Stimulated activated CD4-positive, alpha-beta T cell treated with anti-CD3 and anti-CD28 coated beads, Interleukin-4, amount 100 ng/mL, for 1 hour (primary cell): ENCODE data around the gene MKS1.

ENCODE experiments used
- DNase-seq: peaks from one replicate; pipeline ENCODE4 v3.0.0-alpha.2; 2020

The MKS1 gene

GRCh38 chr17:58219007-58219788 lies at the start of gene MKS1:
MKS1 (minus strand) TSS chr17:58219255; CDS start chr17:58219230, 25 bp downstream.
- peak; percentile 96 for DNase-seq

- DNase-seq: no peak
Measured at GRCh38 chr17:58268326-58268725, 49.3 kb upstream of the MKS1 start.

DNA sequence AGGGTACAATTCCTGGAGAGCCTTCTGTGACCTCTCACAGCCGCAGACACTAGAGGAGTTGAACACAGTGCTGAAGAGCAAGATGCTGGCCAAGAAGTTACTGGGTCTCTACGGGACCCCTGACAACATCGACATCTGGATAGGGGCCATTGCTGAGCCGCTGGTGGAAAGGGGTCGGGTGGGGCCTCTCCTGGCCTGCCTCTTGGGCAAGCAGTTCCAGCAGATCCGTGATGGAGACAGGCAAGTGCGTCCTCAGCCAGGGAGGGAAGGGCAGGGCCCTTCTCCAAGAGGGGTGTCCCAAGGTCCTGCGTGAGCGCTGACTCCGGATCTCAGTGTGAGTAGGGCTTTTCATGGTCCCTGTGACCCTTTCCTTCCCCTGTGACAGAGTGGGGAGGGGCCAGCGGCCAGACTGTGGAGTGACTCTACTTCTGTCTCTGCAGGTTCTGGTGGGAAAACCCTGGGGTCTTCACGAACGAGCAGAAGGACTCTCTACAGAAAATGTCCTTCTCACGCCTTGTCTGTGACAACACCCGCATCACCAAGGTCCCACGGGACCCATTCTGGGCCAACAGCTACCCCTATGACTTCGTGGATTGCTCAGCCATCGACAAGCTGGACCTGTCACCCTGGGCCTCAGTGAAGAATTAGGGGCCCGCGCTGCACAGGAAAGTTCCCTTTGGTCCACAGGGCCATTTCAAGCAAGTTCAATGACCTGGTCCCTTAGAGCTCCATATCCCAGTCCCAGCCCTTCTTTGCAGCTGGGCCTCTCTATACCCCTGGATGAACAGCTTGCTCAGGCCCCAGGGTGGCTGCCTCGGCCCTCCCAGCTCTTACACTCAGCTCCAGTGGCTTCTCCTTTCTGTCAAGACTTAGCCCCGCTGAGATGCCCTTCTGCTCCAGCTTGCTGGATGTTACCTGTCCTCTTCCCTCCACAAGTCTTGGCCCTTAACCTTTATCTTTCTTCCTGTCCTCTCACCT lies 48.6 kb upstream of the MKS1 start:
- DNase-seq: no peak

- DNase-seq: no peak
Measured at GRCh38 chr17:58265902-58266875, 47.1 kb upstream of the MKS1 start.

- DNase-seq: no peak
Measured at GRCh38 chr17:58265271-58265670, 46.2 kb upstream of the MKS1 start.

DNA sequence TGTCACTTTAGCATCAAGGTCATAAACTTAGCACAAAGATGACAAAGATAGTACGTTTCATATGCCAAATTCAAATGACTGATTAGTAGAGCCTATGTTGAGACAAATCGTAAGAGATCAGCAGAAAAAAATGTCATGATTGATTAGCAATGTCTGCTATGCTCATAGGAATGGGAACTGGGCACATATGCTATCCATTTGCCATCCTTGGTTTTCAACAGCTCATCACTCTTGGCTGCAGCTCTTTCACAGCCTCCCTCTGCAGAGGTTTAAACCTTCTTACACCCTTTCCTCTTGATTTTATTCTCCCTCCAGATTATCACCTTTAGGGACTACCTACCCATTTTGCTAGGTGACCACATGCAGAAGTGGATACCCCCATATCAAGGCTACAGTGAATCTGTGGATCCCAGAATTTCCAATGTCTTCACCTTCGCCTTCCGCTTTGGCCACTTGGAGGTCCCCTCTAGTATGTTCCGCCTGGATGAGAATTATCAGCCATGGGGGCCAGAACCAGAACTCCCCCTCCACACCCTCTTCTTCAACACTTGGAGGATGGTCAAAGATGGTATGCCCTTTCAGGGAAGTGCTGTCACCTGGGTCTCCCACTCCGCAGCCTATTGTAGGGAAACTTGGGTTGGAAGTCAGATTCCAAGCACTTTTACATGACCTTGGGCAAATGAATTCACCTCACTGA lies 45.5 kb upstream of the MKS1 start:
- DNase-seq: no peak

DNA sequence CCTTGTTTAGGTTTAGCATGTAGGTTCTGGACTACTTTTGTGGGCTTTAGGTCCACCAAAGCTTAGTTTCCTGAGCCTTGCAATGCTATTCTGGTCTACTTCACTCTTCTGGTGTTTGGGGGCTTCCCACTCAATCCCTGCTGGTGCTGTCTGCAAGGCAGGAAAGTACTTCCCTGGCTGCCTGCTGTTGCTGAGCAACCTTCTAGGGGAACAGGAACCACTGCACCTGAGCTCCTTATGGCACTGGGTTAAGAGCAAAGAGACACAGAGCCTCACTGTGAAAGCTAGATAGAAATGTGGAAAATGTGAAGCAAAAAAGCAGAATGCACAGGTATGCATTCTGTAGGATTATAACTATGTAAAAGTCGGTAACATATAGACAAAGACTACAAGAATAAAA lies 44.7 kb upstream of the MKS1 start:
- no peak for DNase-seq

DNA sequence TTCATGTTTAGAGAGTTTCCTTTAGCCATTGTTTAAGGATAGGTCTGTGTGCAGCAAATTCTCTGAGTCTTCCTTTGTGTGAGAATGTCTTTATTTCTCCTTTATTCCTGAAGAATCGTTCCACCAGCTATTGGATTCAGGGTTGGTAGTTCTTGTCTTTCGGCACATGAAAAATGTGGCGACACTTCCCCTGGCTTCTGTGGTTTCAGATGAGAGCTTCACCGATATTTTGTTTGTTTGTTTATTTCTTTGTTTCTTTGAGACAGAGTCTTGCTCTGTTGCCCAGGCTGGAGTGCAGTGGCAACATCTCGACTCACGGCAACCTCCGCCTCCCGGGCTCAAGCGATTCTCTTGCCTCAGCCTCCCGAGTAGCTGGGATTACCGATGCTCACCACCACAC lies 43.1 kb upstream of the MKS1 start:
- no peak for DNase-seq

DNA sequence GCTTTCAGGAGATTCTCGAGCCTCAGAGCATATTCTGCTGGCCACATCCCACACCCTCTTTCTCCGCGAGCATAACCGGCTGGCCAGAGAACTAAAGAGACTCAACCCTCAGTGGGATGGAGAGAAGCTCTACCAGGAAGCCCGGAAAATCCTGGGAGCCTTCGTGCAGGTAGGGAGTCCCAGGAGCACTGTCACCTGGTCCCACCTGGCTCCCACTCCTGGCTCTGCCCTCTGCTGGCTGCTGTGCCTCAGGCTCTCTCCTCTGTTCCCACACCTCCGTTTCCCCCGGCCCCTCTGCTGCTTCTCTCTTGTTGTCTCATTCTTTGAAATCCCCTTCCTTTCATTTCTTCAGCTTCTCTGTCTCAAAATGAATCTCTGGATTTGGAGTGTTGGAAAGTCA lies 35.7 kb upstream of the MKS1 start:
- DNase-seq: no peak

DNA sequence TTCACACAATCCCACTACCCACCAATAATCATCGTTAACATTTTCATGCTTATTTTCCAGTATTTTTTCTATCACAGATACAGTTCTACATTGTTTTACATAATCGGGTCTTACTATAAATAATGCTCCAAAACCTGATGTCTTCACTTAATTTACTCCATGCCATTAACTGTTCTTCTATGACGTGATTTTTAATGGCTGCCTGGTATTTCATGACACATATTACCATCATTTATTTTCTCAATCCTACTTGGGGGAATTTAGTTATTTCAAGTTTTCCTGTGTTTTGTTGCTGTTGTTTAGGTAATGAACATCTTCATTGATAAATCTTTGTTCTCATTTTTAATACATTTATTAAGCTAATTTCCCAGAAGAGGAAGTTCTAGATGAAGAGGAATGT lies 34.0 kb upstream of the MKS1 start:
- DNase-seq: no peak

- no peak for DNase-seq
Measured at GRCh38 chr17:58252141-58252540, 33.1 kb upstream of the MKS1 start.

DNA sequence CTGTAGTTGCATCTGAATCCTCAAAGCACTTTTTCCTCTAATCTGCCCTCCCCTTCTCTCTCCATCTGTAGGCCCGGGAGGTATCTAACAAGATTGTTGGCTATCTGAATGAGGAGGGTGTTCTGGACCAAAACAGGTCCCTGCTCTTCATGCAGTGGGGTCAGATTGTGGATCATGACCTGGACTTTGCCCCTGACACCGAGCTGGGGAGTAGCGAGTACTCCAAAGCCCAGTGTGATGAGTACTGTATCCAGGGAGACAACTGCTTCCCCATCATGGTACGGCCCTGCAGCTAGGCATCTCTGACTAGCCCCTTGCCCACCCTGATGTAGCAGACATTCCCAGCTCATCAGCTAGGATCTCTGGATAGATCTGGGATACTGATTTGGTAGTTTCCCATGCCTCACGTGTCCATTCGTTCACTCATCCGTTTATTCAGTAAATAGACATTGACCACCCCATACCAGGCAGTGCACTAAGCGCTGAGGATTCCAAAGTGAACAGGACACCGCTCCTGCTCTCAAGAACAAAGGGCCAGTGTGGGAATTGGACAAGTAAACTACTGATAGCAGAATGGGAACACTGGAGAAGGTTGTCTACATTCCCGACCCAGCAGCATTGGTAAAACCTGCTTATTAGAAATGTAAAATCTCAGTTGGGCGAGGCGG lies 31.4 kb upstream of the MKS1 start:
- no peak for DNase-seq

GRCh38 chr17:58249270-58250133 lies 30.4 kb upstream of the MKS1 start:
- DNase-seq: peak; percentile 79

- no peak for DNase-seq
Measured at GRCh38 chr17:58248955-58249269, 29.9 kb upstream of the MKS1 start.

DNA sequence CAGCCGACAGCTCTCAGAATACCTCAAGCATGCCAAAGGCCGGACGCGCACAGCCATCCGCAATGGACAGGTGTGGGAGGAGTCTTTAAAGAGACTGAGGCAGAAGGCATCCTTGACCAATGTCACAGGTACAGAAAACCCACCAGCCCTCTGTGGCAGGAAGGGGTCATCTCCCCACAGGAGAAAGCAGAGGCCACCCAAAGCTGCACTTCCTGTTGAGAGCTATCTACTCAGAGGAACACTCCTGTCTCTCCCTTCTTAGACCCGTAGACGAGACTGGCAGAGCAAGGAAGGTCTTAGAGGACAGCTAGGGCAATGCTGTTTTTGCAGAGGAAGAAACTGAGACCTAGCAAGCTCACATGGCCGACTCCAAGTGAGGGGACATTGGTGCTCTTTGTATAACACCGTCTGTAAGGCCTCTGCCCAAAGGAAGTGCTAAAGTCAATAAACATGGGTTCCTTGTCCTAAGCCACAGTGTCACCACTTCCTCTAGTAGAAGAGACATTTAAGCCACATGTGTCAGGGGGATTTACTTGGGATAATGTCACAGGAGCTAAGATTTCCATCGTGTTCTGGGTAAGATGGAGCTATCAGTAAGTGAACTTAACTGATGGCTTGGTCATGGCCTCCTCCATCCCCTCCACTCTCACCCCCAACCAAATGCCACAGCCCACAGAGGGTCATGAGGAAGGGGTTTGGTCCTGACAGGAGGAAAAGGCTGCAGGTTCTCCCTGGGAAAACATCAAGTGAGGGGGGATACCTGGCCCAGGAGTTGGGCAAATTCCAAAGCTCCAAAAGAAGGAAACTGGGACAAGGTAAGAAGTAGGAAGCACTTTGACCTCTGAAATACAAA lies 28.7 kb upstream of the MKS1 start:
- no peak for DNase-seq

GRCh38 chr17:58246781-58247180 lies 27.7 kb upstream of the MKS1 start:
- no peak for DNase-seq

- no peak for DNase-seq
Measured at GRCh38 chr17:58246104-58246740, 27.2 kb upstream of the MKS1 start.

DNA sequence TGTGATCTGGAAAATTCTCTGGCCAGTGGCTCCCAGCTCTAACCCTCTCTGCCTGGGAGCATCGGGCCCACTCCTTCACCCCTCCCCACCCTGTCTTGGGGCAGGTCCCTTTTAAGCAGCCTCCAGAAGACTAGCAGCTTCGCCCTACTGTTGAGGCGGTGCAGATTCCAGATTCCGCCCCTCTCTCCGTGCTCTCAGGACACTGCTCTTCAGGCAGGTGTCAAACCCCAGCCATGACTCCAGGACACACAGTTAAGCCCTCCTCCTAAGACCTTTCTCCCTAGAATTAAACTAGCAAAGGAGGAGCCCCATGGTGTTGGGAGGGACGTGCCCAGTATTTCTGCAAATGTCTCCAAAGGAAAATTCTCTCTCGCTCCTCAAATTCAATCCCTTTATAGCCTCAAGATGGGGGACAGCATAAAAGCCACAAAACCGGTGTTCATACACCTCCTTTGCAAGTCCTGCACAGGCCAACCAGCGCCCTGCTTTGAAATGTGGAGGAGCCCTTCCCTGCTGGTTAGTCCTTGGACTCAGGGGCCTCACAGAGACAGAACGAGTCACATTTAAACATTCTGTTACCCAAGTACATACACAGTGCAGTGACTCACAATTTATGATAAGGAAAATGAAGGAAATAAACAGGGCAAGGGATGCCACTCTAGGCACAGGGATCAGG lies 26.5 kb upstream of the MKS1 start:
- no peak for DNase-seq

GRCh38 chr17:58244963-58245362 lies 25.9 kb upstream of the MKS1 start:
- DNase-seq: no peak
